Measurements from ENCODE around the gene MYO7A. TPM values are rescaled to one million over a fixed set of nuclear protein-coding genes. Genes with fewer than 3 reads are reported as not detected.

Gene MYO7A
- total RNA-seq, 1 experiment from 2014 or later = 3.5 TPM

GRCh38 chr11:77217156-77217555 is 89.1 kb downstream of the MYO7A start:
- Histone ChIP-seq H3F3A (ENCODE audit: insufficient read depth, low read depth) (no peaks in the 10 kb centered on the region), H3K4me1 (replicated peaks; ENCODE audit: insufficient read depth) (no peaks in the 10 kb centered on the region), H3K27ac (no peak overlapping the region), H3K9me2 (ENCODE audit: insufficient read depth) (no peaks in the 10 kb centered on the region), H2AFZ (no peak overlapping the region), H4K20me1 (ENCODE audit: insufficient read depth) (no peaks in the 10 kb centered on the region), H3K4me2 (no peak overlapping the region), H3K36me3 (ENCODE audit: low read depth) (no peaks in the 10 kb centered on the region), H3K4me3 (no peak overlapping the region), H3K27me3 (ENCODE audit: insufficient read depth, low read depth) (peaks cover 40% of the 10 kb centered on the region), H3K9me3 (ENCODE audit: insufficient read depth, low read depth) (no peaks in the 10 kb centered on the region), H3K79me2 (ENCODE audit: low read depth) (no peaks in the 10 kb centered on the region)
- TF ChIP-seq, protein P1, sequence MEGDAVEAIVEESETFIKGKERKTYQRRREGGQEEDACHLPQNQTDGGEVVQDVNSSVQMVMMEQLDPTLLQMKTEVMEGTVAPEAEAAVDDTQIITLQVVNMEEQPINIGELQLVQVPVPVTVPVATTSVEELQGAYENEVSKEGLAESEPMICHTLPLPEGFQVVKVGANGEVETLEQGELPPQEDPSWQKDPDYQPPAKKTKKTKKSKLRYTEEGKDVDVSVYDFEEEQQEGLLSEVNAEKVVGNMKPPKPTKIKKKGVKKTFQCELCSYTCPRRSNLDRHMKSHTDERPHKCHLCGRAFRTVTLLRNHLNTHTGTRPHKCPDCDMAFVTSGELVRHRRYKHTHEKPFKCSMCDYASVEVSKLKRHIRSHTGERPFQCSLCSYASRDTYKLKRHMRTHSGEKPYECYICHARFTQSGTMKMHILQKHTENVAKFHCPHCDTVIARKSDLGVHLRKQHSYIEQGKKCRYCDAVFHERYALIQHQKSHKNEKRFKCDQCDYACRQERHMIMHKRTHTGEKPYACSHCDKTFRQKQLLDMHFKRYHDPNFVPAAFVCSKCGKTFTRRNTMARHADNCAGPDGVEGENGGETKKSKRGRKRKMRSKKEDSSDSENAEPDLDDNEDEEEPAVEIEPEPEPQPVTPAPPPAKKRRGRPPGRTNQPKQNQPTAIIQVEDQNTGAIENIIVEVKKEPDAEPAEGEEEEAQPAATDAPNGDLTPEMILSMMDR (conservative IDR thresholded peaks at IDR 0.05) = no peak
- CTCF ChIA-PET = interaction anchor here (0.6 kb wide), 1 partner anchor 307 kb away, joined by 3 read pairs; no protein-coding TSS in a partner anchor
- intact Hi-C loops (cut with micrococcal nuclease; ENCODE audit: unreplicated experiment) = no loop called here
- no TSS peak for BruUV-seq (replicated peaks)
- POLR2A ChIA-PET (ENCODE audit: unreplicated experiment) = no interaction called here
- DNase-seq = no peak

DNA sequence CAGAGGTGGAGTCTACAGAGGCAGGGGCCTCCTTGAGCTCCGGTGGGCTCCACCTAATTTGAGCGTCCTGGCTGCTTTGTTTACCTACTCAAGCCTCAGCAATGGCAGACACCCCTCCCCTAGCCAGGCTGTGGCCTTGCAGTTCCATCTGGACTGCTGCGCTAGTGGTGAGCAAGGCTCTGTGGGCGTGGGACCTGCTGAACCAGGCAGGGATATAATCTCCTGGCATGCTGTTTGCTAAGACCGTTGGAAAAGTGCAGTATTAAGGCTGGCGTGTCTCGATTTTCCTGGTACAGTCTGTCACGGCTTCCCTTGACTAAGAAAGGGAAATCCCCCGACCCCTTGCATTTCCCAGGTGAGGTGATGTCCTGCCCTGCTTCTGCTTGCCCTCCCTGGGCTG is 95.8 kb downstream of the MYO7A start:
- no peaks in the 10 kb centered on the region for H3F3A ChIP-seq (ENCODE audit: insufficient read depth, low read depth)
- no peaks in the 10 kb centered on the region for H3K4me1 ChIP-seq (replicated peaks; ENCODE audit: insufficient read depth)
- intact Hi-C loops (cut with micrococcal nuclease; ENCODE audit: unreplicated experiment) = no loop called here
- H3K36me3 ChIP-seq (ENCODE audit: low read depth) = no peaks in the 10 kb centered on the region
- DNase-seq = no peak
- TF ChIP-seq, protein P1 (conservative IDR thresholded peaks at IDR 0.05) = no peak
- no peak for TF ChIP-seq EZH2 (IDR thresholded peaks at IDR 0.05; ENCODE audit: low read depth)
- H3K4me2 ChIP-seq = no peak overlapping the region
- no peak overlapping the region for H3K4me3 ChIP-seq
- no peak overlapping the region for H2AFZ ChIP-seq
- no peaks in the 10 kb centered on the region for H3K79me2 ChIP-seq (ENCODE audit: low read depth)
- CTCF ChIA-PET = no interaction called here
- peaks cover 48% of the 10 kb centered on the region for H3K27me3 ChIP-seq (ENCODE audit: insufficient read depth, low read depth)
- no peaks in the 10 kb centered on the region for H4K20me1 ChIP-seq (ENCODE audit: insufficient read depth)
- H3K9me2 ChIP-seq (ENCODE audit: insufficient read depth) = no peaks in the 10 kb centered on the region
- H3K27ac ChIP-seq = no peak overlapping the region
- POLR2A ChIA-PET (ENCODE audit: unreplicated experiment) = no interaction called here
- BruUV-seq (replicated peaks) = no TSS peak
- peaks cover 4% of the 10 kb centered on the region; the same call in 1 of the 2 replicates for H3K9me3 ChIP-seq (ENCODE audit: insufficient read depth, low read depth)

DNA sequence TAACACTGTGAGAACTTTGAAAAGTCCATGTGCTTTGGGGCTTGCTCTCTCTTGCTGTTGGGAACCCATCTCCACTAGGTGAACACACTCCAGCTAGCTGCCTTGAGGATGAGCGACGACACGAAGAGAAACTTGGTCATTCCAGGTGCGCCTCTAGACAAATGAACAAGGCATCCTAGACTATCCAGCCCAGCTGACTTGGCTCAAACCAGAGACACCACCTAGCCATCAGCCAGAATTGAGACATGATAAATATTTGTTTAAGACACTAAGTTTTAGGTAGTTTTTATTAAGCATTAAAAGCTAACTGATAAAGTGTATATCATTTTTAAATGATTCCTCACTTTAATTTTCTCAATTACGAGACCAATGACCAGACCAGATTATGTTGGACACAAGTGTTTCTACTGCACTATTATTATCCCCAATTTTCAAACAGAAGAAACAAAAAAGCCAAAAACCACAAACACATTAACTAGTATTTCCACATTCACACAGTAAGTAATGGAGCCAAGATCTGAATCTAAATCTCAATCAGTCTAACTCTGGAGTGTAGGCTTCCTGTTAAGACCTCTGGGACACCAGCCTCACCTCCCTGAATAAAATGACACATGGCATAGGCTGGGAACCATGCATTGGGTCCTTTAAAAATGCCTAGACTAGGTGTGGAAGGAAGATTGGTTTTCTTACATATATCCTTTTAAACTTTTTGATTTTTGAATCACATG is 103.0 kb downstream of the MYO7A start:
- H2AFZ ChIP-seq = no peak overlapping the region
- ChIA-PET CTCF (no interaction called here), POLR2A (ENCODE audit: unreplicated experiment) (no interaction called here)
- no peak overlapping the region for H3K27ac ChIP-seq
- H3K79me2 ChIP-seq (ENCODE audit: low read depth) = no peaks in the 10 kb centered on the region
- no peaks in the 10 kb centered on the region for H3K27me3 ChIP-seq (ENCODE audit: insufficient read depth, low read depth)
- H3K4me1 ChIP-seq (replicated peaks; ENCODE audit: insufficient read depth) = no peaks in the 10 kb centered on the region
- intact Hi-C loops (cut with micrococcal nuclease; ENCODE audit: unreplicated experiment) = no loop called here
- H3K4me2 ChIP-seq = no peak overlapping the region
- H3K9me3 ChIP-seq (ENCODE audit: insufficient read depth, low read depth) = peaks cover 4% of the 10 kb centered on the region; the same call in 1 of the 2 replicates
- DNase-seq = no peak
- no peaks in the 10 kb centered on the region for H3K9me2 ChIP-seq (ENCODE audit: insufficient read depth)
- no peaks in the 10 kb centered on the region for H3F3A ChIP-seq (ENCODE audit: insufficient read depth, low read depth)
- BruUV-seq (replicated peaks) = no TSS peak
- H3K4me3 ChIP-seq = no peak overlapping the region
- TF ChIP-seq, protein P1 (conservative IDR thresholded peaks at IDR 0.05) = no peak
- no peak for TF ChIP-seq EZH2 (IDR thresholded peaks at IDR 0.05; ENCODE audit: low read depth)
- no peaks in the 10 kb centered on the region for H4K20me1 ChIP-seq (ENCODE audit: insufficient read depth)
- H3K36me3 ChIP-seq (ENCODE audit: low read depth) = no peaks in the 10 kb centered on the region
